ENCODE measurements around the gene MBNL1.

Gene MBNL1

DNA sequence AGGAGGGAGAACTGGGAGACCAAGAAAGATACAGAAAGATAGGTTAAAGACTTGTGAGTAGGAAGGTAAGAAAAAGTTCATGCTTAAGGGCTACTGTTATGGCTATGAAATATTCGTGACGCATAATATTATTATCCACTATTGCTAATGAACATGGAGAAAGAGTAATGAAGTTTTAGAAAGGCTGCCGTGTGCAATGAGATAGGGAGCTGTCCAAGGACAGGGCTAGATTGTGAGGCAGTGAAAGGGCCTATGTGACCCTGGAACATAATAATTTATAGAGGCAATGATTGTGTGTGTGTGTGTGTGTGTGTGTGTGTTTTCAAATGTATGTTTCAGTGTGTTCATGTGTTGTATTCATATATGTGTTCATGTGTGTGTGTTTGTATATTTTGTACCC, 27.7 kb downstream of the MBNL1 start:
- no peak for DNase-seq (ENCODE audit: low read depth, low spot score)

DNA sequence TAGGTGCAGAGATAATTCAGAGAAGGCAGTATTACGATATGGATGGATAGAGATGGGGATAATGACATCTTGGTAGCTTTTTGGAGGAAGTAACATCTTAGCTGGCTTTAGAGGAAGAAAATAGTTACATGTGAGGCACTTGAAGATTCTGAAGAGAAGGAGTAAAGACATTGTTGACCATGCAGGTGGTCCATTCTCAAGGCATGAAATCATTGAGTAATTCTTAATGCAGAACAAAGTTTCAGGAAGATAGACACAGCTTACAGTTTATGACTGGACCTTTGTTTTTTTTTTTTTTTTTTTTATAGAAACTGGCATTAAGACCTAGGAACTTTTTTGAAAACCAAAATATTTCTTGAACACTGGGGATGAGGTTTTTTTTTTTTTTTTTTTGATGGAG, 28.2 kb downstream of the MBNL1 start:
- no peak for DNase-seq (ENCODE audit: low read depth, low spot score)

DNA sequence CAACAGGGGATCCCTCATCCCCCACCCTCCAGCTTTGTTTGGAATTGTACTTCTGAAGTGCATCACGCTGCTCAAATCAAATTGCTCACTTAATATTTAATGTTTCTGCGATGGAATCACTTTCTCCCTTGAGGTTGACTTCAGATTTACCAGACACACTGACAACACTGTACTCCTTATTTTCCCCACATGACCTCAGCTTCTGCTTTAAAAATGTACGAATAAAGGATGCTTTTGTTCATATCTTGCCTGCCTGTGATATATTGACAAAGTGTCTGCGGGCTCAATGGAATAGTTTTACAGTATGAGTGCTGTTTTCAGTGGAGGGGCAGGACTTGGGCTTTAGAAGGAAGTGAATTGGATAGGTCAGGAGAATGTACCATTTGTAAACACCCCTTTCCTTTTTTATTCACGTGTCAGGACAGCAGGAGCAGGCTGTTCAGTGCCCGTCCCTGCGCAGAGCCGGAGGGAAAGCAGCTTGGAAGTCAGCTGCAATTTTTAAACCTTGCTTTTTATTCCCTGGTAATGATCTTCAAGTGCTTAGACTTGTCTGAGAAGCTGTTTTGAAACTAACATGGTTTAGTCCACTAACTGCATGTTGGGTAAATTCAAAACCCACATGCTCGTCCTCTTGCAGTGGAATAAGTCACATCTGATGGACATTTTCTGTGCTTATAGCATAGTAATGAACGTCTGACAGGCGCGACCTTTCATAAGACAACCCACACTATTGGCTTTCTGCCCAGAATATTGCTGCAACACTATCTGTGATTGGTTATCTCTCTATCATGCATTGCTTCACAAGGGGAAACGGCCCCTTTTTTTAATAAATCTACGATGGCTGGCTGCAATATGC, 29.9 kb downstream of the MBNL1 start:
- DNase-seq (ENCODE audit: low read depth, low spot score), result peak; percentile 32

DNA sequence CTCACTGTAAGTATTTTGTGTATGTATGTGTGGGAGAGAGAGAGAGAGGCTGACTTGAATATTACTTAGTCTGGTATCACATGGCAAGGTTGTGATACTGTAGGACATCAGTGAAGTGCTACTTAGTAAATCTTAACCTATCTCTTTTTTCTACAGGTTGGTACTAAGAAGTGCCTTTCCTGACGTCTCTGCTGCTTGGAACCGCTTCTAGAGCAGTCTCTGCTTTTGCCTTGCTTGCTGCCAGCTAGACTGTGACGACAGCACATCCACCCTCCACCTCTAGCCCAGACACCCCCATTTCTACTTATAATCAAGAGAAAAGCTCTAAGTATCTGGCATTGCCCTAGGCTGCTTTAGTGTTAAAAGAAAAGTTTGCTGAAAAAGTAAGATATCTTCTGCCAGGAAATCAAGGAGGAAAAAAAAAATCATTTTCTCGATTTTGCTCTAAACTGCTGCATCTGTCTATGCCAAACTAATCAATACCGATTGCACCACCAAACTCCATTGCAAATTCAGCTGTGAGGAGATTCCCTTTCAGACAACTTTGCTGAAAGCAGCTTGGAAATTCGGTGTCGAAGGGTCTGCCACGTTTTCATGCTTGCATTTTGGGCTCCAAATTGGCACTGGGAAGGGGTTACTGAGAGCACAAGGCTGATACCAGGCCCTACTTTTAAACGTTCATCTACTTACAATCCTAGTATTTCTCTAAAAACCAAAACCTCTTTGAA, 30.7 kb downstream of the MBNL1 start:
- no peak for DNase-seq (ENCODE audit: low read depth, low spot score)

DNA sequence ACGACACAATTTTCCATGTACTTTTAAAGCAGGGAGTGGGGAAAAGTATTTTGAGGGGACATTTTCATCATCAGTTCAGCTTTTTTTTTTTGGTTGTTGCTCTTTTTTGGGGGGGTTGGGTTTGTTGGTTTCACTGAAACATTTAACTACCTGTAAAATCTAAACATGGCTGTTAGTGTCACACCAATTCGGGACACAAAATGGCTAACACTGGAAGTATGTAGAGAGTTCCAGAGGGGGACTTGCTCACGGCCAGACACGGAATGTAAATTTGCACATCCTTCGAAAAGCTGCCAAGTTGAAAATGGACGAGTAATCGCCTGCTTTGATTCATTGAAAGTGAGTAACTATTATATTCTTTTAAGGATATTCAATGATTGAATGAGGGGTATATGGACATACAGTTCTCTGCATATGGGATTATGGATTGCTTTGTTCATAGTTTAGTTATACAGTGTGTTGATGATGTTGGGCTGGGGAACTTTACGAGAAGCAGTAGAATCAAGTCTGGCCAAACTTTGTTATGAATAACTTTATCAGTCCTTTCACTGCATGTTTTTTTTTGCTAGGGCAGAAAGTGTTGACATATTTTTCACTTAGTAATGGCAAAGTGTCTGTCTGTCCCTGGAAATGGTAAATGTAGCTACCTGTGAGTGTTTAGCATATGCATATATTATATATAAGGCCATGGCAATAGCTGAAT, 31.5 kb downstream of the MBNL1 start:
- DNase-seq (ENCODE audit: low read depth, low spot score), result no peak

DNA sequence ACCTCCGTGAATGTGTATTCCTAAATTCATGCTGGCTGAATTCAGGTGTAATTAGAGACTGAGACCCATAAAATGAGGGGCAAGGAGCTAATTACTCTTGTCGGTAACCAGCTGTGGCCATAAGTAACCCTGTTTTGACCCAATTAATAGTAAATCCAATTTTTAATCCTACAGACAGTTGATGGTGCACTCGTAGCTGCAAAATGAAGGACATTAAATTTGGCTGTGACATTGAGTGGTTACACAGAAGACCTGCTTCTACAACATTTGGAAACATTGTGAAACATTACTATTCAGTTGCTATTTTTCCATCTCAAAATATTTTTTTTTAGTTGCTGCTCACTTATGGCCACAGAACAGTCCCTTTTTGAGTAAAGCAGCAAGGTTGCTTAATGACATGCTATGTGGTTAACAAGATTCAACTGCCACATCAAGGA, 33.0 kb downstream of the MBNL1 start:
- DNase-seq (ENCODE audit: low read depth, low spot score), result no peak

DNA sequence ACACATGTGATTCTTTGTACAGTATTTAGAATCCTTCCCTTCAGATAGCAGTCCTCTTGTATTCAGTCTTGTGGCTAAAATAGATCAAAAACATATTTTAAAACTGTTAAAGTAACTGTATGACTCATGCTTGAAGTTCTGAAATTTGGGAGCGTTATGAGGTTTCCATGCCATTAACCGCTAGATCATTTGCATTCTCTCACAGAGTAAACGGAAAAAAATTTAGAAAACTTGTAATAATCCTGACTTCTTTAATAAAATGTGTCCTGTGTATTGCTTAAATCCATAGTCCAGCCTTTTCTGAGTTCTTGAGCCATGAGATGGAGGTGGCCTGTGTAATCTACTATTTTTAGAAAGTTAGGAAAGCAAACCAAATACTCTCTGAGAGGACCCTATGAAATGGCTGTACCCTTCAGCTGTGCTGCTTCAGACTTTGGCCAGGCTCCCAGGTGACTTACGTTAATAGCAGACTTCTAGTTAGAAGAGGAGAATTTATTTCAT, 33.8 kb downstream of the MBNL1 start:
- DNase-seq (ENCODE audit: low read depth, low spot score), result no peak

DNA sequence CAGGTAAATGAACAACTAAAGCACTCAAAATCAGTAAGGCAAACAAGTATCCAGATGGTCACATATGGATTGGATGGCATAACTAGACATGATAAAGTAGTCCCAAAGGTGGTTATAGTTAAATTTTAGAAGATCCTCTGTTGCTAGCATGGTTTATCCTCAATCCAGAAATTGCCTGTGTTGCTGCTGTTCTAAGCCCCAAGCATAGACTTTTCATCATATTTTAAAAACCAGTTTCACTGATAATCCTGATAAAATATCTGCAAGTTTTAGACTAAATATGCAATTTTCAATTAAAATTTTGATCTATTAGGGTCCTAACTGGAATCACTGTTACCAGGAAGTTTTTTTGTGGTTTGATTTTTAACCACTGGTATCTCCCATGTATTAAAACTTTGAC, 35.4 kb downstream of the MBNL1 start:
- no peak for DNase-seq (ENCODE audit: low read depth, low spot score)

DNA sequence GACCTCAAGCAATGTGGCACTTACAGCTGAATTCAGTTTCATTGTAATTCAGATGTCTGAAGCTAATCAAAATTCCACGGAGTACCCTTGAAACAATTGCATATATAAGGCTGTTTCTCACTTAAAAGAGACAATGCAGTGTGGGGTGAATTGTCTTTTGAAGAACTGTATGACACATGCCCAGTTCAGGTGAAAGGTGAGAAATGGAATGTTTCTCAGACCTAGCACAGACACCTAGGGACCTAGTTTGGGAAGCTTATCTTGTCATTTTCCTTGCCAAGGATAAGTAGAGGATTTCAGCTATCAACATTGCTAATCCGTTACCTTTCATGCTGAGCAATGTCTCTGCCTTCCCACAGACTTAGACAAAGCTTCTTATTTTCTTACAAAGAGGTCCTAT, 36.3 kb downstream of the MBNL1 start:
- no peak for DNase-seq (ENCODE audit: low read depth, low spot score)

DNA sequence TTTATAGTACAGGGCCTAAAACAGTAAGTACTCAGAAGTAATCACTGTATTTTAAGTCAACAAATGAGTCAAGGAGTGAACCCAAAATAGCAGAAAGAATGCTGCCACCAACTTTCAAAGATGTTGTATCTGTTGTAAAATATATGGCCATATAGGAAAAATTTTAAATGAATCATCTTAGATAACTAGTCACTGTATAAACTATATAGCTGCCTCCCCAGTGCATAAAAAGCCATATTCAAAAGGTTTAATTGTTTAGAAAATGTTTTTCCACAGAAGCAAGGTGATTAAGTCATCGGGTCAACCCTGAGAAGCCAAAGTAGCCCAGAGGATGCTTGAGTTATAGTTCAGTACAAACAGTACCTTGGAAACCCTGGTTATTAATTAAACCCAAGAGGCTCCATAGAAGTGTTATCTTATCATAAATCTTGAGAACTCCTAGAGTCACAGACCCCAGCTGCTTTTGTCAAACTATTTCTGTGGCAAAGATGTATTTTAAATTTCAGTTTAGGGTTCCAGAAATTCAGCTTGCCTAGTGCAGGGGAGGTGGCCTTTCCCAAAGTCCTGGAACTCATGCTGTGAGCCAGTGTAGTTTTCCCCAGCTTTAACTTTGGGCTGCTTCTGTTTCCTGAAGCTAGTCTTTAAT, 39.2 kb downstream of the MBNL1 start:
- no peak for DNase-seq (ENCODE audit: low read depth, low spot score)

DNA sequence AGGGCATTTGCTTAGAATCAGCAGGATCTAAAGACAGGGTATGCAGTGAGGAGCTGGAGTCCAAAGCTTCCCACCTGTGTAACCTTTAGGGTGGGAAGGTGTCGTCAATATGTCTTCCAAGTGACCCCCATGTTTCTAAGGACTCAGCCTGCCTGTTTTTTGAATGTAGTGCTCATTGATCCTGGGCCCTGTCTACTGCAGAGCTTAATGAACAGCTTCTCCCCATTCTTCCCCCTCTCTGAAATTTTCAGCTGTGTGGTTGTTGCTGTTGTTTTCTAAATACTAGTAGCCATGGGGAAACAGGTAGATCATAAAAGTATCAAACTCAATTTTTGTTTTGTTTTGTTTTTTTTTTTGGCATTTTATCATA, 39.7 kb downstream of the MBNL1 start:
- DNase-seq (ENCODE audit: low read depth, low spot score), result no peak

DNA sequence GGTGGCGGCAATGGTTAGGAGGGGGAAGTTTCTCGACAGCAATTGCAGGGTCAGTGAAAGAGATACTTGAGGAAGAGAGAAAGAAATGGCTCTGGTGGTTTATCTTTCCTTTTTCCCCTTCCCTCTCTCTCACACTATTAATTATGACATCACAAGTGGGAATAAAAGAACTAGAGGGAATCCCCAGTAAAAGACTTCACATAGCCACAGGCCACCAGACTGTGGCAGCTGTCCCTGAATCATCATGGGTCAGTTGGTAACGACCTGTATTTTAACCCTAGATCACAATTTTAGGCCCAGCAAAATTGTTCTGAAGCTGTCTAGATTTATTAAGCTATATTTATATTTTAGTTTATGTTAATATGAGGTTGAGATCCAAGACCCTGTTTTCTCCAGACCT, 40.3 kb downstream of the MBNL1 start:
- DNase-seq (ENCODE audit: low read depth, low spot score), result no peak

DNA sequence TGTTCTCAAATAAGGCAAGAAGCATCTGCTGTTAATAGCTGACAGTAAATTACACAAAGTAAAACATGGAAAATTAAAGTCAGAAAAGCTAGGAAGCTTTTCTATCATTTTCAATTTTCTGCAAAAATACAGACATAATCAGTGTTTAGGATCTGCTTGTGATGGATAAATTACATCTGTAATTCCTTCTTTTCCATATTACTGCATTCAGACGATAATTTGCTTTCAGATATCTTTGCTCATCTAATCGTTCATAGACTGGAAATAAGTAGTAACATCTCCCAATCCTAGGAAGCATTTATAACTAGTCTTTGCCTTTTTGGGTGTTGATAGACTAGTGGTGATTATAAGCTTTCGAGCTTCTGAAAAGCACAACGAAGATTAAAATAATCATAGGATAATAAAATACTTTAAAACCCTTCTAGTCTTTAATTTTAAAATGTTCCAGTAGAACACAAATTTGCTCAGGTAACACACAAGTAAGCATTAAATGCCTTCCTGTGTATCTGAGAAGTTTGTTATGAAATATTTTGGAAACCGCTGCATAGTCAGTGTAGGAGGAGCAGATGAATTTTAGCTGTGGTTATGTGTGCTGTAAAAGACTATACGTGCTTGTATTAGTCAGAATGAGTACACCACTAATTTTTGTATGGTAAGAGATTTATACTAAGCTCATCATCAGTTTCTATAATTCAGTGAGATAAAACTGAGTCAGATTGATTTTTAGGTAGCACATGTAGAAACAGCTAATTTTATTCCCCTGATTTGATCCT, 41.0 kb downstream of the MBNL1 start:
- DNase-seq (ENCODE audit: low read depth, low spot score), result no peak

DNA sequence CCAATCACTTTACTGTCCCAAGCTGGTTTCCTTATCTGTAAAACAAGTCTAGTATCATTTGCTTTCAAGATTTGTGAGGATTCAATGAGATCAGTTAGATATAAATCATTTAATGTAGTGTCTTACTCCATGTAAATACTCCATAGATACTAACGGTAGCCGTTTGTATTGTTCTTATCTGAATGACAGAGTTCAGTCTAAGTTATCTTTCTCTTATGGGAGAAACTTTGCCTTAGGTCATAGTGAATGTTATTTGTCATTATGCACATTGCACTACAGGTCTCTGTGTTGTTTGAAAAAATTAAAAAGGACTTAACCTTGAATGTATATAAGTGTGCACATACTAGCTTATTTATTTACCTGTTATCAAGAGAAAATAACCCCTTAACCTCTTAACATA, 44.7 kb downstream of the MBNL1 start:
- DNase-seq (ENCODE audit: low read depth, low spot score), result no peak

DNA sequence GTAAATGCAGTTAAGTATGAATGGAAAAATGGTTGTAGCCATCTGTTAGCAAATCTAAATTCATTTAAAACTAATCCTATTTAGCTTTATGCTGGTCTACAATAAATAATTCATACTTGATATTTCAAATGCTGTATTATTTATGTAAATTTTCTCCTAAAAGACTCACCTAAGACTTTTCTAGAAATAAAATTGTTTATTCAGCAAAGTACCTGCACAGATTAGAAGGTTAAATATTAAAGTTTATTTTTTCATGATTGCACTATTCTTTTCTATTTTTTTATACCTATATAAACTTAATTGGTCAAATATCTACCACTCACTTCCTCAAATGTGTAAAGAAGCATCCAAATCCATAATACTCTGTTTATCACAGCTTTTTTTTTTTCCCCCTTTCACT, 45.2 kb downstream of the MBNL1 start:
- no peak for DNase-seq (ENCODE audit: low read depth, low spot score)

DNA sequence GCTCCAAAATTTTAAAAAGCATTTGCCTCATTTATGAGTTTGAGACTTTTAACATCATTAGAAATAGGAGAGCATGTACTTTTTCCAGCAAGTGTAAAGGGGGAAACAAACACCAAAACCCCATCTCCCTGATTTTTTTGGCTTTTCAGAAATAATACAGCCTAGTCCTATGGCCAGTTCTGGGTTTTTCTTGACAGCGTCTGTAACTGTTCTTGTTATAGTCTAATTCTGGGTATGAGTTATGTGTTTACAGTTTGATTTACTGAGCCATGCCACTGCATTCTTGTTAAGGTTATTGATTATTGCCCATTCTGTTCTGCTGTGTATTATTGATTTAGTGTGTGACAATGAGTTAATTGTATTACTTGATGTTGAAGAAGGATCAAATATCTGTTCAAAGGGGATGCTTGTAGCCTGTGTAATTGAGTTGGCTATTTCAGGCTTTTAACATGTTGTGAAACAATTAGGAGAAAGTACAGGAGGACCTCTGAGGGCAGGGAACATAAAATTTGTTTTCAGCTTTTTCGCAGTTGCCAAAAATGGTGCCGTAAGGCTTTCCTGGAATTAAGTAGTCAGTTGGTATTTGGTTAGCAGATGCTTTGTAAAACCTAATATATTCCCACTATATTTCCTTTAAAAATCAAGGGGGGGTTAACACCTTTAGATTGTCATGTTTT, 46.1 kb downstream of the MBNL1 start:
- DNase-seq (ENCODE audit: low read depth, low spot score), result no peak

DNA sequence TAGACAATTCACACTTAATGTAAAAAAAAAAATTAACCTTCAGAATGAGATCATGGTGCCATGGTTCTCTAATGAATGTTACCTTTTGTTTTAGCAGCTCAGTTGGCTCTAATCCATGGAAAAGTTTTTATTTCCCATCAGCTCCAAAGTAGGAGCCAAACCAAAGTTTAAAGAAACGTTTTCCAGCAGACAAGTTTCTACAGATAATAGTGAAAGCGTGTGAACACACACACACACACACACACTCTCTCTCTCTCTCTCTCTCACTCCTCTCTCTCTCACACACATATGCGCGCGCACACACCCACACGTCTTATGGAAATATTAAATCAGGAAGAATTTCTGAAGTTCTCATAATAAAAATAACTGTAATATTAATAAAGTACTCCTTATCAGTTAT, 46.9 kb downstream of the MBNL1 start:
- DNase-seq (ENCODE audit: low read depth, low spot score), result no peak

DNA sequence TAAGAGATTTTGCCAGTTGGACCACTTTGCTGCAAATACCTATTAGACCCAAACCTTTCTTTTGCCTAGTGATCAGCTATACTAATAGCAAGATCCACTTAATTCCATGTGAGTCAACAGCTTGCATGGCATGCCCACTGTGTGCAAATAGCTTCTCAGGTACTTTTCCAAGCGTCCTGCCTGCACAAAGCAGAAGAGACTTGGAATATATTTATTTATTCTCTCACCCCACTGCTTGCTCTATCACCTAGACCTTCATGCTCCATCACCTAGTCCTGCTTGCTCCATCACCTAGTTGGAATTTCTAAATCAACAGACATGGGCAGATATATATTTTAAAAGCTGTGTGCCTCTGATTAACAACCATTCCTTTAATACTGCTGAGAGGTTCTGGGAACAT, 47.6 kb downstream of the MBNL1 start:
- no peak for DNase-seq (ENCODE audit: low read depth, low spot score)

DNA sequence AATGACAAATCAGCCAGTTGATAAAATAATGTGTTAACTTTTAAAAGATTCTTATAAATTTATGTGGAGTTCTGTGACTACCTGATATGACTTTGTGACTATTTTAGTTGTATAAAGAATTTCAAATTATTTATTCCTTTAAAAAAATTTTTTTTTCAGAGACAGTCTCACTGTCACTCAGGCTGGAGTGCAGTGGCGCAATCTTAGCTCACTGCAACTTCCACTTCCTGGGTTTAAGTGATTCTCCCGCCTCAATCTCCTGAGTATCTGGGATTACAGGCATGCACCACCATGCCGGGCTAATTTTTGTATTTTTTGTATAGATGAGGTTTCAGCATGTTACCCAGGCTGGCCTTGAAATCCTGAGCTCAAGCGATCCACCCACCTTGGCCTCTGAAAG, 48.5 kb downstream of the MBNL1 start:
- no peak for DNase-seq (ENCODE audit: low read depth, low spot score)

DNA sequence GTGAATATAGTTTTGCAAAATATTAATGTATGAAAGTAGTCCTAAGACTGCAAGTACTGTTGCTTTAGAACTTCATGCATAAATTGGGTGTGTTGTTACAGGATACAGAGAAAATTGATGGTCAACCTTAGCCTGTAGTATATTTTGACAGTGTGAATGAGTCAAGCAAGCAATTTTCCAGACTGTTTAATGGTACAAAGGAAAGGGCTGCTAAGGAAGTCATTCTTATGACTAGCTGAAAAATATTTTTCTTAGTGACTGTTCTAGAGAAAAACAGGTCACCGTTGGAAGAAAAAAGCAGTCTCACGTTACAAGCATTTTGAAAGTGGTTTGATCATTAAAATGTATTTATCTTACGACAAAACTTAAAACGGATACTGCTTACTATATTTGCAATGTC, 49.2 kb downstream of the MBNL1 start:
- no peak for DNase-seq (ENCODE audit: low read depth, low spot score)

DNA sequence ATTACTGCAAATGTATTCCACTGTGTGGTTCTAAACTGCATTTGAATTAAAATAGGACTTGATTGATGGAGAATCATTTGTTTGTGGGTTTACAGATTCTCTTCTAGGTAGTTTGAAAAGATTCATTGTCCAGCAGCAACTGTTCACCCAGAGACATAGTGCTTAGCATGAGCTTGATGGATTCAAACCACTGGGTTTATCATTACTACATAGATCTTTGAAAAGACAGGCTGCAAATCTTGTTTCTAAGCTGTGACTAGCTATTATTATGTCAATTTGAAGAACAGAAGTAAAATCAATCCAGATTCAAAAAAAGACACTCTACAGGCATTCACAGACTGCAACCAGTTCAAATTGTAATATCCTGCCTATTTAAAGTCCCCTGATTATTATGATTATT, 49.8 kb downstream of the MBNL1 start:
- no peak for DNase-seq (ENCODE audit: low read depth, low spot score)

All from ELF-1 (cell line).